Body of pancreas (tissue), 4 donors: Measurements from ENCODE around the gene RBM44.

ENCODE experiments used
- CTCF ChIP-seq, 7 experiments: fragments of 450-650 bp in 4 of 7; fragments of 200-600 bp in 3 of 7; sonication (generic) in 3 of 7; IDR thresholded peaks; one replicate each; pipeline ENCODE4 v1.5.1; 2016 to 2019; ENCODE audit warnings: antibody characterized with exemption in 7 of 7
- POLR2A ChIP-seq, 3 donors: fragments of 450-650 bp; IDR thresholded peaks; one replicate each; pipeline ENCODE4 v1.6.1; 2016; ENCODE audit warnings: antibody characterized with exemption in 3 of 3, mild to moderate bottlenecking in 2 of 3

- TF ChIP-seq POLR2A (IDR thresholded peaks at IDR 0.05) (no peak), CTCF (IDR thresholded peaks at IDR 0.05) (no peak)
These were observed 44.4 kb upstream of the RBM44 start for GRCh38 chr2:237754182-237754581.
